GM19099 (cell line): ENCODE measurements around the gene DCUN1D3.

ENCODE experiments used
- POLR2A ChIP-seq: IDR thresholded peaks from 3 replicates; pipeline ENCODE4 v1.6.1; 2011; ENCODE audit warnings: low read depth; ENCODE audit not compliant: insufficient read length; ENCODE audit errors: extremely low read depth

The DCUN1D3 gene

GRCh38 chr16:20901436-20902112, 1.4 kb upstream of the DCUN1D3 start:
- peak; percentile 80 for TF ChIP-seq POLR2A

GRCh38 chr16:20901068-20901435, 894 bp upstream of the DCUN1D3 start:
- no peak for TF ChIP-seq POLR2A

GRCh38 chr16:20899477-20900298, 470 bp downstream of the DCUN1D3 start:
- no peak for TF ChIP-seq POLR2A

GRCh38 chr16:20899071-20899470, 1.1 kb downstream of the DCUN1D3 start:
- no peak for TF ChIP-seq POLR2A

GRCh38 chr16:20897922-20898321, 2.2 kb downstream of the DCUN1D3 start:
- no peak for TF ChIP-seq POLR2A

GRCh38 chr16:20897253-20897897, 2.8 kb downstream of the DCUN1D3 start:
- no peak for TF ChIP-seq POLR2A

- TF ChIP-seq POLR2A, result no peak
These were observed 5.8 kb downstream of the DCUN1D3 start for GRCh38 chr16:20894388-20894787.

- no peak for TF ChIP-seq POLR2A
These were observed 10.4 kb downstream of the DCUN1D3 start for GRCh38 chr16:20889625-20890275.

- TF ChIP-seq POLR2A, result no peak
These were observed 13.0 kb downstream of the DCUN1D3 start for GRCh38 chr16:20887207-20887606.

GRCh38 chr16:20886320-20886719, 13.8 kb downstream of the DCUN1D3 start:
- TF ChIP-seq POLR2A, result no peak

GRCh38 chr16:20884240-20884556, 16.0 kb downstream of the DCUN1D3 start:
- no peak for TF ChIP-seq POLR2A

- no peak for TF ChIP-seq POLR2A
These were observed 16.5 kb downstream of the DCUN1D3 start for GRCh38 chr16:20883554-20884239.

- no peak for TF ChIP-seq POLR2A
These were observed 18.7 kb downstream of the DCUN1D3 start for GRCh38 chr16:20881503-20881878.

- TF ChIP-seq POLR2A, result no peak
These were observed 19.2 kb downstream of the DCUN1D3 start for GRCh38 chr16:20880867-20881502.
